ENCODE results near the gene OR5M3.

The OR5M3 gene

GRCh38 chr11:56491270-56491669 is 18.1 kb upstream of the OR5M3 start, which contains the start of gene OR5M8:
Gene OR5M8, minus strand, starts transcription at chr11:56491370. Its CDS starts 0 bp downstream, at chr11:56491370.
- TF ChIP-seq CTCF (IDR thresholded peaks at IDR 0.05; ENCODE audit: low read depth, low read length) = no peak
- H3K27me3 ChIP-seq = no peaks in the 10 kb centered on the region
- H3K4me1 ChIP-seq = no peaks in the 10 kb centered on the region
- H3K36me3 ChIP-seq = no peaks in the 10 kb centered on the region
- no peak within 1 kb of the TSS for H3K4me3 ChIP-seq (ENCODE audit: low read depth, low read length)
- no peaks in the 10 kb centered on the region for H3K9me3 ChIP-seq
- DNase-seq = no peak

GRCh38 chr11:56486801-56487200 is 13.6 kb upstream of the OR5M3 start:
- DNase-seq = no peak
- no peak for TF ChIP-seq CTCF (IDR thresholded peaks at IDR 0.05; ENCODE audit: low read depth, low read length)

GRCh38 chr11:56474729-56475235 is 1.6 kb upstream of the OR5M3 start:
- H3K9me3 ChIP-seq = no peaks in the 10 kb centered on the region
- no peak for DNase-seq
- H3K36me3 ChIP-seq = no peaks in the 10 kb centered on the region
- no peaks in the 10 kb centered on the region for H3K4me1 ChIP-seq
- H3K4me3 ChIP-seq (ENCODE audit: low read depth, low read length) = no peak overlapping the region
- no peak for TF ChIP-seq CTCF (IDR thresholded peaks at IDR 0.05; ENCODE audit: low read depth, low read length)
- no peaks in the 10 kb centered on the region for H3K27me3 ChIP-seq

More at GRCh38 chr11:56486801-56487200, 13.6 kb upstream of the OR5M3 start:
- H3K27me3 ChIP-seq = no peaks in the 10 kb centered on the region
- no peaks in the 10 kb centered on the region for H3K4me1 ChIP-seq
- H3K4me3 ChIP-seq (ENCODE audit: low read depth, low read length) = no peak overlapping the region
- no peaks in the 10 kb centered on the region for H3K36me3 ChIP-seq
- no peaks in the 10 kb centered on the region for H3K9me3 ChIP-seq

GRCh38 chr11:56457076-56457475 is 16.1 kb downstream of the OR5M3 start:
- Histone ChIP-seq H3K27me3 (no peaks in the 10 kb centered on the region), H3K4me3 (ENCODE audit: low read depth, low read length) (no peak overlapping the region), H3K9me3 (no peaks in the 10 kb centered on the region), H3K4me1 (no peaks in the 10 kb centered on the region), H3K36me3 (no peaks in the 10 kb centered on the region)
- DNase-seq = no peak
- no peak for TF ChIP-seq CTCF (IDR thresholded peaks at IDR 0.05; ENCODE audit: low read depth, low read length)

- Histone ChIP-seq H3K36me3 (no peaks in the 10 kb centered on the region), H3K4me1 (no peaks in the 10 kb centered on the region), H3K27me3 (no peaks in the 10 kb centered on the region), H3K9me3 (no peaks in the 10 kb centered on the region), H3K4me3 (ENCODE audit: low read depth, low read length) (no peak overlapping the region)
- no peak for DNase-seq
- no peak for TF ChIP-seq CTCF (IDR thresholded peaks at IDR 0.05; ENCODE audit: low read depth, low read length)
Measured at GRCh38 chr11:56453521-56453920, 19.6 kb downstream of the OR5M3 start.
